ENCODE measurements around the gene HSD17B3. TPM values are rescaled to one million over a fixed set of nuclear protein-coding genes. Genes with fewer than 3 reads are reported as not detected.

HSD17B3 gene
- total RNA-seq, 1 donor from 2014 or later = not detected

- Histone ChIP-seq H3K79me2 (ENCODE audit: low read depth) (no peaks in the 10 kb centered on the region), H3K4me3 (no peak overlapping the region), H3K27me3 (no peaks in the 10 kb centered on the region), H3K4me2 (no peak overlapping the region), H2AFZ (replicated peaks) (no peak overlapping the region), H3K27ac (no peak overlapping the region), H3F3A (ENCODE audit: low read depth) (no peaks in the 10 kb centered on the region), H3K4me1 (peaks cover 1% of the 10 kb centered on the region), H4K20me1 (ENCODE audit: low read depth) (no peaks in the 10 kb centered on the region), H3K9me3 (ENCODE audit: low read depth) (no peaks in the 10 kb centered on the region), H3K9ac (no peak overlapping the region), H3K36me3 (no peaks in the 10 kb centered on the region)
- TF ChIP-seq EZH2 (IDR thresholded peaks at IDR 0.05) (no peak), CTCF (IDR thresholded peaks at IDR 0.05) (no peak), EZH2phosphoT487 (IDR thresholded peaks at IDR 0.05) (no peak)
- peaks cover 5% of the 10 kb centered on the region for H3K9me3 Mint-ChIP-seq
- peaks cover 6% of the 10 kb centered on the region for H3K4me1 Mint-ChIP-seq
- no peak overlapping the region for H3K4me3 Mint-ChIP-seq
- DNase-seq (ENCODE audit: low spot score) = no peak
- H3K27ac Mint-ChIP-seq = no peak overlapping the region
- no peaks in the 10 kb centered on the region for H3K36me3 Mint-ChIP-seq
- H3K27me3 Mint-ChIP-seq (ENCODE audit: insufficient read depth, low read depth) = peaks cover 4% of the 10 kb centered on the region
Measured at GRCh38 chr9:96299823-96300222, 2.2 kb downstream of the HSD17B3 start.

- Histone ChIP-seq H3K79me2 (ENCODE audit: low read depth) (no peaks in the 10 kb centered on the region), H3K9me3 (ENCODE audit: low read depth) (no peaks in the 10 kb centered on the region), H3K36me3 (no peaks in the 10 kb centered on the region), H3K9ac (no peak overlapping the region), H3K27ac (no peak overlapping the region), H2AFZ (replicated peaks) (no peak overlapping the region), H3K4me3 (no peak overlapping the region), H3F3A (ENCODE audit: low read depth) (peaks cover 10% of the 10 kb centered on the region), H3K4me1 (peaks cover 10% of the 10 kb centered on the region), H3K4me2 (no peak overlapping the region), H4K20me1 (ENCODE audit: low read depth) (no peaks in the 10 kb centered on the region), H3K27me3 (no peaks in the 10 kb centered on the region)
- Mint-ChIP-seq H3K9me3 (peaks cover 8% of the 10 kb centered on the region), H3K4me1 (peaks cover 11% of the 10 kb centered on the region), H3K36me3 (no peaks in the 10 kb centered on the region), H3K4me3 (no peak overlapping the region), H3K27ac (no peak overlapping the region), H3K27me3 (ENCODE audit: insufficient read depth, low read depth) (peaks cover 8% of the 10 kb centered on the region)
- TF ChIP-seq CTCF (IDR thresholded peaks at IDR 0.05) (no peak), EZH2phosphoT487 (IDR thresholded peaks at IDR 0.05) (no peak), EZH2 (IDR thresholded peaks at IDR 0.05) (no peak)
- no peak for DNase-seq (ENCODE audit: low spot score)
Measured at GRCh38 chr9:96294159-96294545, 7.8 kb downstream of the HSD17B3 start.

GRCh38 chr9:96293498-96294158, 8.3 kb downstream of the HSD17B3 start:
- no peak for DNase-seq (ENCODE audit: low spot score)
- Histone ChIP-seq H3K9ac (no peak overlapping the region), H3K4me3 (no peak overlapping the region), H3K4me1 (peaks cover 10% of the 10 kb centered on the region), H3K27ac (no peak overlapping the region), H3K9me3 (ENCODE audit: low read depth) (no peaks in the 10 kb centered on the region), H4K20me1 (ENCODE audit: low read depth) (no peaks in the 10 kb centered on the region), H3K27me3 (no peaks in the 10 kb centered on the region), H3F3A (ENCODE audit: low read depth) (peaks cover 10% of the 10 kb centered on the region), H3K79me2 (ENCODE audit: low read depth) (no peaks in the 10 kb centered on the region), H3K4me2 (no peak overlapping the region), H3K36me3 (no peaks in the 10 kb centered on the region), H2AFZ (replicated peaks) (no peak overlapping the region)
- no peaks in the 10 kb centered on the region for H3K36me3 Mint-ChIP-seq
- H3K4me3 Mint-ChIP-seq = no peak overlapping the region
- no peak overlapping the region for H3K27ac Mint-ChIP-seq
- H3K27me3 Mint-ChIP-seq (ENCODE audit: insufficient read depth, low read depth) = peaks cover 11% of the 10 kb centered on the region
- TF ChIP-seq EZH2 (IDR thresholded peaks at IDR 0.05) = no peak
- TF ChIP-seq EZH2phosphoT487 (IDR thresholded peaks at IDR 0.05) = no peak
- no peak for TF ChIP-seq CTCF (IDR thresholded peaks at IDR 0.05)
- H3K4me1 Mint-ChIP-seq = peaks cover 14% of the 10 kb centered on the region
- peaks cover 8% of the 10 kb centered on the region for H3K9me3 Mint-ChIP-seq
